GM18909 (cell line): ENCODE measurements around the gene CA11.

Experiments
- ATAC-seq: cut with Tn5 transposase; IDR thresholded peaks from one replicate; pipeline ENCODE4 v1.9.1; 2021; ENCODE audit warnings: mild to moderate bottlenecking; ENCODE audit not compliant: unreplicated experiment, poor library complexity

Gene CA11

GRCh38 chr19:48595833-48596232, 50.2 kb downstream of the CA11 start:
- no peak for ATAC-seq

GRCh38 chr19:48595171-48595570, 50.8 kb downstream of the CA11 start:
- no peak for ATAC-seq

- ATAC-seq = no peak
Measured at GRCh38 chr19:48591021-48591420, 55.0 kb downstream of the CA11 start.

GRCh38 chr19:48588670-48589401, 57.2 kb downstream of the CA11 start:
- no peak for ATAC-seq
